ENCODE measurements around the gene CEP68. TPM values are rescaled to one million over a fixed set of nuclear protein-coding genes. Genes with fewer than 3 reads are reported as not detected.

CEP68 gene
- total and polyA plus RNA-seq, 2 experiments from 2014 or later, result 7.3 to 7.9 TPM

DNA sequence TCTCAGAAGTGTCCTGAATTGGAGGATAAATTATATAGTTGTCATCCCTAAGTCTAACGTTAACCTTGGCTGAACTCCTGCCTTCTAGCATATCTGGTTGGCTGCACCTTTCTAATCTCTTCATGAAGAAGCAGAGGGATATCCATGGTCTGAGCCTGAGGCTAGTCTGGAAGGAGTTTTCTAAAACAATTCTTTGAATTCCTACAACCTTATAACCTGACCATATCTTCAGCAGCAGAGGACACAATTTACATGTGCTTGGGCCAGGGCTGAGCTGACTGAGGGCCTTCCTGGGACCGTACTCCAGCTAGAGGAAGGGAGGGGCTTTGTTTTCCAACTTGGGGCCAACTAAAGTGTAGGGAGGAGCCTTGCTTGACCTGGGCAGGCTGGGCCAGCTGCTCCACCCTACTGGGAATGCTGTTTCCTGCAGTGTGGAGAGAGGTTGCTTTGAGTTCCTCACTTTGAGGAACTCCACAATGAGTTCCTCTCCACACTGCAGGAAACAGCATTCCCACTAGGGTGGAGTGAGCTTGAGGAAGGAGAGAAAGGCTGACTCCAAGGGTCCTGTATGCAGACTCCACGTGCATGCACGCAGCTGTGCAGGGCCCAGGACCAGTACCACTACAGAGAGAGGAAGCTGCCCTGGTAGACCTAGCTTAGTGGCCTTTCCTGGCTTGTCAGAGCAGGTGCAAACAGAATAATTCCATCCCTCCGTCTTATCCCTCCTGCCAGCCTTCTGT, 19.6 kb downstream of the CEP68 start:
- WGBS, 2 experiments (ENCODE audit: low coverage in 1 of 2, low lambda C conversion rate in 2 of 2, missing lambda C conversion rate in 2 of 2), result 56 to 72% methylated on average over 5 of the region's 5 CpGs
- TF ChIP-seq EZH2 (IDR thresholded peaks at IDR 0.05; ENCODE audit: insufficient read depth, poor library complexity, severe bottlenecking), result no peak
- no peak for TF ChIP-seq EZH2phosphoT487 (IDR thresholded peaks at IDR 0.05; ENCODE audit: insufficient read depth, low read depth)
- H4K20me1 ChIP-seq (ENCODE audit: insufficient read depth), result no peaks in the 10 kb centered on the region
- H3K9me3 ChIP-seq (ENCODE audit: low read depth), result no peaks in the 10 kb centered on the region
- no peak overlapping the region for H3K4me3 ChIP-seq
- H3K27me3 ChIP-seq (replicated peaks; ENCODE audit: insufficient read depth), result no peaks in the 10 kb centered on the region
- peak; percentile 19 for DNase-seq
- in situ Hi-C loops (cut with MboI), result no loop called here
- peaks cover 34% of the 10 kb centered on the region for H3K79me2 ChIP-seq (ENCODE audit: insufficient read depth)
- no peak overlapping the region for H2AFZ ChIP-seq
- H3K9ac ChIP-seq, result no peak overlapping the region
- peaks cover 29% of the 10 kb centered on the region for H3K36me3 ChIP-seq (ENCODE audit: low read depth)
- H3K4me1 ChIP-seq (ENCODE audit: insufficient read depth), result peaks cover 21% of the 10 kb centered on the region
- no peaks in the 10 kb centered on the region for H3K9me2 ChIP-seq (ENCODE audit: insufficient read depth)
- no peak overlapping the region for H3K4me2 ChIP-seq (ENCODE audit: unreplicated experiment)
- peaks cover 57% of the 10 kb centered on the region for H3F3A ChIP-seq (ENCODE audit: insufficient read depth)
- peak overlapping the region; percentile 39; the same call in 1 of the 2 replicates for H3K27ac ChIP-seq

DNA sequence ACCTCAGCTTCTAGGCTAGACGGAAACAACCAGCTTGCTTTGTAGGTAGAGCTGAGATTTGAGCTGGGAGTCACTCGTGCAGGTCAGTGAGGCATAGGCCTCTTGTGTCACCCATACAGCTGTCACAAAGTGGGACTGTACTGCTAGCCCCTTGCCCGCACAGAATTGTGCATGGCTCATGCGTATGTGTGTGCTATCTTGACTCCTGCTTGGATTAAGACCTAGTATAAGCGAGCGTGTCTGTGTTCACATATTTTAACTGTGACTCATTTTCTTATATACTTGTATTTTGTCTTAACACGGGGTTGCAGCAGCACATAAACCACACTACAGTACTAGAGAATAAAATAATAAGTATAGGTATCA, 20.1 kb downstream of the CEP68 start:
- Histone ChIP-seq H3K9ac (no peak overlapping the region), H3K79me2 (ENCODE audit: insufficient read depth) (peaks cover 40% of the 10 kb centered on the region), H3K4me1 (ENCODE audit: insufficient read depth) (peaks cover 15% of the 10 kb centered on the region), H3K27me3 (replicated peaks; ENCODE audit: insufficient read depth) (no peaks in the 10 kb centered on the region), H3K27ac (peak overlapping the region; percentile 13; the same call in 1 of the 2 replicates), H3K4me3 (no peak overlapping the region), H3K9me3 (ENCODE audit: low read depth) (no peaks in the 10 kb centered on the region), H3K36me3 (ENCODE audit: low read depth) (peaks cover 31% of the 10 kb centered on the region), H2AFZ (no peak overlapping the region), H3K4me2 (ENCODE audit: unreplicated experiment) (peak overlapping the region; percentile 12), H4K20me1 (ENCODE audit: insufficient read depth) (no peaks in the 10 kb centered on the region), H3F3A (ENCODE audit: insufficient read depth) (peaks cover 52% of the 10 kb centered on the region), H3K9me2 (ENCODE audit: insufficient read depth) (no peaks in the 10 kb centered on the region)
- TF ChIP-seq EZH2 (IDR thresholded peaks at IDR 0.05; ENCODE audit: insufficient read depth, poor library complexity, severe bottlenecking) (no peak), EZH2phosphoT487 (IDR thresholded peaks at IDR 0.05; ENCODE audit: insufficient read depth, low read depth) (no peak)
- WGBS, 2 experiments (ENCODE audit: low coverage in 1 of 2, low lambda C conversion rate in 2 of 2, missing lambda C conversion rate in 2 of 2), result 55 to 58% methylated on average over 7 of the region's 7 CpGs
- in situ Hi-C loops (cut with MboI), result no loop called here
- peak; percentile 74 for DNase-seq

GRCh38 chr2:65077898-65078297, 21.7 kb downstream of the CEP68 start:
- H4K20me1 ChIP-seq (ENCODE audit: insufficient read depth), result no peaks in the 10 kb centered on the region; the same call in 1 of the 2 replicates
- no peak overlapping the region for H2AFZ ChIP-seq
- TF ChIP-seq EZH2 (IDR thresholded peaks at IDR 0.05; ENCODE audit: insufficient read depth, poor library complexity, severe bottlenecking) (no peak), EZH2phosphoT487 (IDR thresholded peaks at IDR 0.05; ENCODE audit: insufficient read depth, low read depth) (no peak)
- peaks cover 49% of the 10 kb centered on the region for H3F3A ChIP-seq (ENCODE audit: insufficient read depth)
- no peak for DNase-seq
- no peaks in the 10 kb centered on the region for H3K9me3 ChIP-seq (ENCODE audit: low read depth)
- H3K9ac ChIP-seq, result no peak overlapping the region
- 92 to 94% methylated on average over 7 of the region's 7 CpGs for WGBS, 2 experiments (ENCODE audit: low coverage in 1 of 2, low lambda C conversion rate in 2 of 2, missing lambda C conversion rate in 2 of 2)
- H3K27ac ChIP-seq, result no peak overlapping the region
- in situ Hi-C loops (cut with MboI), result no loop called here
- H3K79me2 ChIP-seq (ENCODE audit: insufficient read depth), result peaks cover 54% of the 10 kb centered on the region
- H3K4me3 ChIP-seq, result no peak overlapping the region
- H3K27me3 ChIP-seq (replicated peaks; ENCODE audit: insufficient read depth), result no peaks in the 10 kb centered on the region
- H3K4me1 ChIP-seq (ENCODE audit: insufficient read depth), result peaks cover 13% of the 10 kb centered on the region
- no peaks in the 10 kb centered on the region for H3K9me2 ChIP-seq (ENCODE audit: insufficient read depth)
- H3K4me2 ChIP-seq (ENCODE audit: unreplicated experiment), result no peak overlapping the region
- peaks cover 38% of the 10 kb centered on the region for H3K36me3 ChIP-seq (ENCODE audit: low read depth)

- Histone ChIP-seq H3K4me1 (ENCODE audit: insufficient read depth) (peaks cover 13% of the 10 kb centered on the region), H3F3A (ENCODE audit: insufficient read depth) (peaks cover 51% of the 10 kb centered on the region), H3K36me3 (ENCODE audit: low read depth) (peaks cover 49% of the 10 kb centered on the region), H3K9me3 (ENCODE audit: low read depth) (no peaks in the 10 kb centered on the region), H3K27ac (no peak overlapping the region), H3K9me2 (ENCODE audit: insufficient read depth) (no peaks in the 10 kb centered on the region), H2AFZ (no peak overlapping the region), H3K9ac (no peak overlapping the region), H4K20me1 (ENCODE audit: insufficient read depth) (no peaks in the 10 kb centered on the region; the same call in 1 of the 2 replicates), H3K79me2 (ENCODE audit: insufficient read depth) (peaks cover 66% of the 10 kb centered on the region), H3K4me3 (no peak overlapping the region), H3K4me2 (ENCODE audit: unreplicated experiment) (no peak overlapping the region), H3K27me3 (replicated peaks; ENCODE audit: insufficient read depth) (no peaks in the 10 kb centered on the region)
- no peak for DNase-seq
- no peak for TF ChIP-seq EZH2phosphoT487 (IDR thresholded peaks at IDR 0.05; ENCODE audit: insufficient read depth, low read depth)
- no peak for TF ChIP-seq EZH2 (IDR thresholded peaks at IDR 0.05; ENCODE audit: insufficient read depth, poor library complexity, severe bottlenecking)
- 88 to 94% methylated on average over 6 of the region's 6 CpGs for WGBS, 2 experiments (ENCODE audit: low coverage in 1 of 2, low lambda C conversion rate in 2 of 2, missing lambda C conversion rate in 2 of 2)
- in situ Hi-C loops (cut with MboI), result no loop called here
Measured at GRCh38 chr2:65079017-65079416, 22.8 kb downstream of the CEP68 start.
